Mesenchymal stem cell (in vitro differentiated cells and primary cell): ENCODE measurements around the gene TMEM175.

Experiments
- DNase-seq: peaks from one replicate; pipeline ENCODE4 v3.0.0-alpha.2; 2013
- H2AFZ ChIP-seq: one replicate; pipeline ENCODE4 v1.6.1; 2013; ENCODE audit warnings: low read depth, mild to moderate bottlenecking, control low read depth, inconsistent platforms, low read length, moderate library complexity
- H2AK5ac ChIP-seq: 2 replicates; pipeline ENCODE4 v1.6.1; 2013; ENCODE audit warnings: low read length, moderate library complexity, mild to moderate bottlenecking, inconsistent platforms; ENCODE audit not compliant: severe bottlenecking
- H2BK120ac ChIP-seq: one replicate; pipeline ENCODE4 v1.6.1; 2013; ENCODE audit warnings: low read depth, mild to moderate bottlenecking, inconsistent platforms, low read length, moderate library complexity
- H2BK12ac ChIP-seq, 2 experiments: one replicate each; pipeline ENCODE4 v1.6.1; 2013; ENCODE audit warnings: inconsistent platforms in 2 of 2, low read length in 2 of 2, mild to moderate bottlenecking in 2 of 2, moderate library complexity in 2 of 2, control low read depth in 1 of 2
- H2BK15ac ChIP-seq: one replicate; pipeline ENCODE4 v1.6.1; 2013; ENCODE audit warnings: mild to moderate bottlenecking, low read depth, inconsistent platforms; ENCODE audit not compliant: poor library complexity, severe bottlenecking
- H2BK5ac ChIP-seq: 2 replicates; pipeline ENCODE4 v1.6.1; 2013; ENCODE audit warnings: low read depth, mild to moderate bottlenecking, low read length, control low read depth, inconsistent platforms; ENCODE audit not compliant: poor library complexity, severe bottlenecking
- H3K14ac ChIP-seq, 2 experiments: one replicate each; pipeline ENCODE4 v1.6.1; 2013; ENCODE audit warnings: inconsistent platforms in 2 of 2, low read length in 2 of 2, control low read depth in 1 of 2, mild to moderate bottlenecking in 1 of 2, moderate library complexity in 1 of 2
- H3K18ac ChIP-seq, 2 experiments: one replicate each; pipeline ENCODE4 v1.6.1; 2013; ENCODE audit warnings: inconsistent platforms in 2 of 2, low read length in 2 of 2, control low read depth in 1 of 2, low read depth in 1 of 2, mild to moderate bottlenecking in 1 of 2
- H3K23ac ChIP-seq, 2 experiments: one replicate each; pipeline ENCODE4 v1.6.1; 2013; ENCODE audit warnings: inconsistent platforms in 2 of 2, low read length in 2 of 2, mild to moderate bottlenecking in 2 of 2, moderate library complexity in 2 of 2, control low read depth in 1 of 2
- H3K27ac ChIP-seq: 2 replicates; pipeline ENCODE4 v1.5.1; 2013; ENCODE audit warnings: mild to moderate bottlenecking, moderate library complexity, low read length, control low read depth, inconsistent platforms; ENCODE audit not compliant: poor library complexity, severe bottlenecking
- H3K27me3 ChIP-seq, 2 experiments: 2 replicates each; pipeline versions ENCODE4 v1.6.1 to v1.7.0; 2013; ENCODE audit warnings: low read length in 2 of 2, mild to moderate bottlenecking in 2 of 2, moderate library complexity in 2 of 2, control low read depth in 1 of 2, inconsistent platforms in 1 of 2; ENCODE audit not compliant: control insufficient read depth in 1 of 2, insufficient read depth in 1 of 2
- H3K36me3 ChIP-seq, 2 experiments: 2 replicates each; pipeline versions ENCODE4 v1.6.1 to v1.7.0; 2013; ENCODE audit warnings: low read length in 2 of 2, control low read depth in 1 of 2, inconsistent platforms in 1 of 2, low read depth in 1 of 2, mild to moderate bottlenecking in 1 of 2; ENCODE audit not compliant: insufficient read depth in 2 of 2, control insufficient read depth in 1 of 2
- H3K4ac ChIP-seq, 2 experiments: one replicate each; pipeline ENCODE4 v1.6.1; 2013; ENCODE audit warnings: inconsistent platforms in 2 of 2, low read length in 2 of 2, mild to moderate bottlenecking in 2 of 2, moderate library complexity in 2 of 2, control low read depth in 1 of 2, low read depth in 1 of 2
- H3K4me1 ChIP-seq: 2 replicates; pipeline ENCODE4 v1.6.1; 2013; ENCODE audit warnings: low read depth, low read length, control low read depth; ENCODE audit not compliant: control insufficient read depth, insufficient read depth
- H3K4me2 ChIP-seq: 2 replicates; pipeline ENCODE4 v1.6.1; 2013; ENCODE audit warnings: low read length, mild to moderate bottlenecking, inconsistent platforms; ENCODE audit not compliant: poor library complexity, severe bottlenecking
- H3K4me3 ChIP-seq, 2 experiments: 2 replicates each; pipeline versions ENCODE4 v1.5.1 to v1.7.0; 2013; ENCODE audit warnings: low read length in 2 of 2, mild to moderate bottlenecking in 2 of 2, control low read depth in 1 of 2, low read depth in 1 of 2; ENCODE audit not compliant: insufficient read depth in 1 of 2
- H3K79me1 ChIP-seq: replicated peaks from 2 replicates; pipeline ENCODE4 v1.6.1; 2013; ENCODE audit warnings: mild to moderate bottlenecking, control low read depth, low read length, inconsistent platforms; ENCODE audit not compliant: poor library complexity, severe bottlenecking
- H3K9ac ChIP-seq: 2 replicates; pipeline ENCODE4 v1.7.0; 2013; ENCODE audit warnings: mild to moderate bottlenecking, low read length, moderate library complexity
- H3K9me3 ChIP-seq: 2 replicates; pipeline ENCODE4 v1.7.0; 2013; ENCODE audit warnings: mild to moderate bottlenecking, low read length; ENCODE audit not compliant: control insufficient read depth
- H4K8ac ChIP-seq: one replicate; pipeline ENCODE4 v1.6.1; 2013; ENCODE audit warnings: inconsistent platforms, mild to moderate bottlenecking, low read length, moderate library complexity
- H4K91ac ChIP-seq: one replicate; pipeline ENCODE4 v1.6.1; 2013; ENCODE audit warnings: mild to moderate bottlenecking, low read length, inconsistent platforms
- WGBS: methylation state at CpG from one replicate; pipeline ENCODE4 v1.1.7; 2013; ENCODE audit warnings: mixed read lengths; 5-methylcytosine and 5-hydroxymethylcytosine counted together

TMEM175 gene

DNA sequence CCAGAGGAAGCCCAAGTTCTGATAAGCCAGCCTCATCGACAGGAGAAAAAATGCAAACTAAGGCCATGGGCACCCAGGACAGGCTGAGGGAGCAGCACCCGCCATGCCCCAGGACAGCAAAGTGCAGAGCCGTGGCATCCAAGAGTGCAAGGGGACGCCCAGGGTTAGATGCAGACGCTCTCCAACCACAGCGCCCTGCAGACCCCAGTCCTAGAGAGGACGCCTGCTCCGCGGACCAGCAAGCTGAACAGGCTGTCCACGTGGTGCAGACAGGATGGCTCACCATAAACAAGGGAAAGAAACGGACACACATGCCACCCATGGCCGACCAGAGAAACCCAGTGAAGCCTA, 32.7 kb upstream of the TMEM175 start:
- Histone ChIP-seq H3K36me3 (peaks cover 37 to 83% of the 10 kb centered on the region in 2 experiments), H3K9ac (no peak overlapping the region), H2AK5ac (no peak overlapping the region), H3K4ac (no peak overlapping the region), H2BK15ac (no peak overlapping the region), H3K9me3 (no peaks in the 10 kb centered on the region), H4K91ac (no peak overlapping the region), H3K27ac (no peak overlapping the region), H2AFZ (no peak overlapping the region), H4K8ac (no peak overlapping the region), H3K18ac (no peak overlapping the region), H3K4me3 (no peak overlapping the region), H2BK5ac (no peak overlapping the region), H2BK12ac (no peak overlapping the region), H3K27me3 (no peaks in the 10 kb centered on the region), H3K23ac (no peak overlapping the region), H2BK120ac (no peak overlapping the region), H3K14ac (no peak overlapping the region), H3K4me2 (no peak overlapping the region), H3K79me1 (peaks cover 60% of the 10 kb centered on the region), H3K4me1 (peaks cover 9% of the 10 kb centered on the region)
- no peak for DNase-seq
- 95% methylated on average over 12 of the region's 12 CpGs for WGBS

DNA sequence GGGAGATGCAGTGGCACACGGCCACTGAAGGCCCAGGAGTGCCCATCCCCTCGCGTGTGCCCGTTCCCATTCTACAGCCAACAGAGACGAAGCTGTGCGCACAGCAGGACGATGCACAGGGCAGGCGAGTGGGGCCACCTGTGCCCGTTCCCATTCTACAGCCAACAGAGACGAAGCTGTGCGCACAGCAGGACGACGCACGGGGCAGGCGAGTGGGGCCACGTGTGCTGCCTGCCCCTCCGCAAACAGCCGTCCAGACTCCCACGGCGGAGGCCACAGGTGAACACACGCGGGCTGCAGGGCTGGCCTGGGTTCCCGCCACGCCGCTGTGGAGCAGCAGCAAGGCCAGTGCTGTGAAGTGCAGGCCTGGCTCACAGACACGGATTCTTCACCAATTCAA, 32.2 kb upstream of the TMEM175 start:
- H3K14ac ChIP-seq = no peak overlapping the region
- H2BK12ac ChIP-seq = no peak overlapping the region
- no peak overlapping the region for H3K4me3 ChIP-seq
- H2AK5ac ChIP-seq = no peak overlapping the region
- H4K8ac ChIP-seq = no peak overlapping the region
- no peak for DNase-seq
- H3K4ac ChIP-seq = no peak overlapping the region
- peaks cover 39 to 81% of the 10 kb centered on the region in 2 experiments for H3K36me3 ChIP-seq
- no peak overlapping the region for H3K9ac ChIP-seq
- no peak overlapping the region for H3K27ac ChIP-seq
- H2BK15ac ChIP-seq = no peak overlapping the region
- H3K27me3 ChIP-seq = no peaks in the 10 kb centered on the region
- H2BK120ac ChIP-seq = no peak overlapping the region
- no peak overlapping the region for H2AFZ ChIP-seq
- peaks cover 9% of the 10 kb centered on the region for H3K4me1 ChIP-seq
- no peak overlapping the region for H2BK5ac ChIP-seq
- peaks cover 61% of the 10 kb centered on the region for H3K79me1 ChIP-seq
- H3K23ac ChIP-seq = no peak overlapping the region
- no peak overlapping the region for H3K18ac ChIP-seq
- H3K9me3 ChIP-seq = no peaks in the 10 kb centered on the region
- H3K4me2 ChIP-seq = no peak overlapping the region
- H4K91ac ChIP-seq = no peak overlapping the region
- 97% methylated on average over 26 of the region's 26 CpGs for WGBS

DNA sequence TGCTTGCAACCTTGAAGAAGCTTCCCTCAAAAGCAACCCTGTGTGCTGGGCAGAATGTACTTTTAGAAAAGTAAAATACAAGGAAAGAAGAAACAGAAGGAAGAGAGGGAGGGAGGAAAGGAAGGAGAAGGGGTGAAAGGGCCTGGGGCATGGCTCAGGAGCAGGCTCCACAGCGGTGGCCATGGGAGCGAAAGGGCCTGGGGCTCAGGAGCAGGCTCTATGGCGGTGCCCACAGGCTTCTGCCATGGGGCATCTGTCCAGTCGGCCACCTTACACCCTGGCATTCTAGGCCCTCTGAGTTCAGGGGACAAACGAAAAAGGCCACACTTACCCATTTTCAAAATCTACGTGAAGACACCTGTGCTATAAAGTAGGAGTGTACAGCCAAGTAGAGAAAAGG, 31.5 kb upstream of the TMEM175 start:
- Histone ChIP-seq H4K91ac (no peak overlapping the region), H3K4me1 (peaks cover 9% of the 10 kb centered on the region), H3K79me1 (peaks cover 62% of the 10 kb centered on the region), H3K27ac (no peak overlapping the region), H4K8ac (no peak overlapping the region), H3K4me2 (no peak overlapping the region), H3K4ac (no peak overlapping the region), H2BK5ac (no peak overlapping the region), H2BK12ac (no peak overlapping the region), H3K23ac (no peak overlapping the region), H3K9me3 (no peaks in the 10 kb centered on the region), H3K18ac (no peak overlapping the region), H2AFZ (no peak overlapping the region), H2BK120ac (no peak overlapping the region), H3K9ac (no peak overlapping the region), H2BK15ac (no peak overlapping the region), H3K14ac (no peak overlapping the region), H3K27me3 (no peaks in the 10 kb centered on the region), H3K4me3 (no peak overlapping the region), H3K36me3 (peaks cover 33 to 80% of the 10 kb centered on the region in 2 experiments), H2AK5ac (no peak overlapping the region)
- WGBS = over 99% methylated on average over 6 of the region's 6 CpGs
- no peak for DNase-seq

DNA sequence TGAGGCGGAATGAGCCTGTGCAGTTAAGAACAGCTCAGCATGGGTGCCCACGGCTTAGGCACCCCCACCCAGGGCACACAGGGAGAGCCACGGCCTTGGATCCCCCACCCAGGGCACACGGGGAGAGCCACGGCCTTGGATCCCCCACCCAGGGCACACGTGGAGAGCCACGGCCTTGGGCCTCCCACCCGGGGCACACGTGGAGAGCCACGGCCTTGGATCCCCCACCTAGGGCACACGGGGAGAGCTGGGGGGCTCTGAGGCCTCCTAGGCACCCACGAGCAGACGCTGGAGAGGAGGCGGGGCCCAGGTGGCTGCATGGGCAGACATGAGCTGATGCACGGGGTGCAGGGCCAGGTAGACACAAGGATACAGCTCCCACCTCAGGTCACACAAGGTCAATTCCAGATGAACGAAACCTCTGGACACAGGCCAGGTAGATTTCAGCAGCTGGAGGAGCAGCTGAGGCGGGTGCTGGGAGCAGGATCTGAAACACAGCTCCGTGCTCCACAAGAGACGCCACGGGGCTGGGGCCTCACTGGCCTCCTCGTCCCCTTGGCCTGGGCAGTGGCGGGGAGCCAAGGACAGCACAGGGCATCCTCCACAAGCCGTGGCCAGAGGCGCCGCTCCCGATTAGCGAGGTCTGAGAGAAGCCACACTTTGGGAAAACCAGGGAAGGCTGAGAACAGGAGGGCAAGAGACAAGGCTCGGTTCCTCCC, 30.9 kb upstream of the TMEM175 start:
- Histone ChIP-seq H3K18ac (no peak overlapping the region), H3K4me3 (peak overlapping the region in 1 of 2 experiments; percentile 15), H3K9me3 (no peaks in the 10 kb centered on the region), H2BK120ac (no peak overlapping the region), H3K27me3 (no peaks in the 10 kb centered on the region), H4K8ac (no peak overlapping the region), H2AFZ (no peak overlapping the region), H3K14ac (no peak overlapping the region), H3K4me1 (peaks cover 9% of the 10 kb centered on the region), H3K4me2 (no peak overlapping the region), H2BK12ac (no peak overlapping the region), H3K4ac (peak overlapping the region in 1 of 2 experiments; percentile 24), H4K91ac (no peak overlapping the region), H2AK5ac (no peak overlapping the region), H3K9ac (no peak overlapping the region), H2BK15ac (no peak overlapping the region), H3K23ac (no peak overlapping the region), H3K27ac (no peak overlapping the region), H2BK5ac (no peak overlapping the region), H3K79me1 (peaks cover 63% of the 10 kb centered on the region), H3K36me3 (peaks cover 30 to 80% of the 10 kb centered on the region in 2 experiments)
- DNase-seq = no peak
- WGBS = 97% methylated on average over 28 of the region's 28 CpGs
